SJCRH30 (cell line): ENCODE results near the gene TCF19. TPM values are rescaled to one million over a fixed set of nuclear protein-coding genes. Genes with fewer than 3 reads are reported as not detected.
"Not testable (repeated sequence)": the region's sequence is repeated elsewhere in the genome, so short reads cannot be mapped to it uniquely, and the experiment has no call there.

ENCODE experiments used
- DNase-seq, 2 experiments: peaks; one replicate each; pipeline ENCODE4 v3.0.0-alpha.2; 2015 to 2020
- H3K27ac ChIP-seq: fragments of 250-450 bp; sonication (Bioruptor Pico); 2 replicates; pipeline ENCODE4 v1.5.1; 2020; ENCODE audit warnings: mild to moderate bottlenecking, moderate library complexity
- H3K27me3 ChIP-seq: fragments of 250-450 bp; sonication (Bioruptor Pico); 2 replicates; pipeline ENCODE4 v1.5.1; 2020; ENCODE audit warnings: mild to moderate bottlenecking, moderate library complexity
- H3K36me3 ChIP-seq: fragments of 250-450 bp; sonication (Bioruptor Pico); 2 replicates; pipeline ENCODE4 v1.5.1; 2020; ENCODE audit warnings: mild to moderate bottlenecking, moderate library complexity
- H3K4me1 ChIP-seq: fragments of 250-450 bp; sonication (Bioruptor Pico); 2 replicates; pipeline ENCODE4 v1.5.1; 2020; ENCODE audit warnings: mild to moderate bottlenecking, moderate library complexity
- H3K4me3 ChIP-seq: fragments of 250-450 bp; sonication (Bioruptor Pico); 2 replicates; pipeline ENCODE4 v1.5.1; 2020; ENCODE audit warnings: mild to moderate bottlenecking, moderate library complexity
- H3K9me3 ChIP-seq: fragments of 250-450 bp; sonication (Bioruptor Pico); replicated peaks from 2 replicates; pipeline ENCODE4 v1.5.1; 2020; ENCODE audit warnings: mild to moderate bottlenecking, moderate library complexity
- total RNA-seq: library from RNA; depleted of rRNA; stranded (reverse); fragments of >200 nt; shearing (Covaris generic); gene quantifications from 2 replicates; pipeline ENCODE4 v1.2.3, GENCODE V29; 2014

TCF19 gene
- total RNA-seq, 1 experiment from 2014 or later, result 26.8 TPM

DNA sequence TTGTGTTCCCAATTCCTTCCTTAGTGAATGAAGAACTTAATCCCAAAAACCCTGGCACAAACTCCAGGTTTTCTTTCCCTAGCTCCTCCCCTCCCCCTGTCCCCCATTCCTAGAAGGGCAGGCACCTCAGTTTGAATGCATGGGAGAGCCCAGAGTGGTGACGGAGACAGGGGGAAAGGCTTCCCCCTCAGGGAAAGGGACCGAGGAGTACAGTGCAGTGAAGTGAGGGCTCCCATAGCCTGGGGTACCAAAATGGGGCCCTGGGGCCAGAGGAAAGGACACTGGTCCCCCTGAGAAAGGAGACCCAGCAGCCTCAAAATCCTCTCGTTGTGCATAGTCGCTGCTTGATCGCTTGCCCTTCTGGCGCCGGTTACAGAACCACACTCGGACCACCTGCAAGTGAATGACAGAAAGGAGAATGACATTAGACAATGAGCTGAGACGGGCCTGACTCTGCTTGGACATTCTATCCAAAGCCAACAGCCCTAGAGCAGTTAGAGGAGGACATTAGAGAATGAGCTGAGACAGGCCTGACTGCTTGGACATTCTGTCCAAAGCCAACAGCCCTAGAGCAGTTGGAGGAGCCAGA is 6.2 kb downstream of the TCF19 start:
- not testable (repeated sequence) for H3K27me3 ChIP-seq, H3K4me1 ChIP-seq, DNase-seq, H3K27ac ChIP-seq, H3K4me3 ChIP-seq, H3K9me3 ChIP-seq
- H3K36me3 ChIP-seq, result peaks cover 23% of the 10 kb centered on the region

DNA sequence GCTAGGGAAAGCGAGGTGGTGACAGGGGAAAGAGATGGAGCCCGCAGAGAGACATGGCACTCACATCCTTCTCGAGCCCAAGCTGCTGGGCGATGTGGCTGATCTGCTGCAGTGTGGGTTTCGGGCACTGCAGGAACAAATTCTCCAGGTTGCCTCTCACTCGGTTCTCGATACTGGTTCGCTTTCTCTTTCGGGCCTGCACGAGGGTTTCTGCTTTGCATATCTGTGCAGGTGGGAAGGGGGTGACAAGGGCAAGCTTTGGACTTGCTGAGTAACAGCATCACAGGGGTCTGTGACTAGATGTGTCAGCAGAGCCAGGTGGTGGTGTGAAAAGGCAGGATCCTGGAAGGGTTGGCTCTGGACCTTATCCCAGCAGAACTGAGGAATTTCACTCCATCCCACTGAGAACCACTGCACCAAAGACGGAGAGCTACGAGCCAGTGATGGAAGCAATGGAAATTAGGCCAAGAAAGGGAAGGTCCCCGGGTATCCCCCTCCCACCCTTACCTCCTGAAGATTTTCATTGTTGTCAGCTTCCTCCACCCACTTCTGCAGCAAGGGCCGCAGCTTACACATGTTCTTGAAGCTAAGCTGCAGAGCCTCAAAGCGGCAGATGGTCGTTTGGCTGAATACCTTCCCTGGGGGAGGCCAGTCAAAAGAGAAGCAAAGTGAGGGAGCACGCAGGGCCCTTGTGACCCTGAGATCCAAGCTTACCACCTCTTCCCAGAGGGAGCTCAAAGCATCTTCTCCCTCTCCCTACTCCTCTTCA is 6.9 kb downstream of the TCF19 start:
- H3K27me3 ChIP-seq, DNase-seq, H3K4me1 ChIP-seq, H3K27ac ChIP-seq, H3K9me3 ChIP-seq, H3K4me3 ChIP-seq: not testable (repeated sequence)
- H3K36me3 ChIP-seq, result peaks cover 23% of the 10 kb centered on the region

DNA sequence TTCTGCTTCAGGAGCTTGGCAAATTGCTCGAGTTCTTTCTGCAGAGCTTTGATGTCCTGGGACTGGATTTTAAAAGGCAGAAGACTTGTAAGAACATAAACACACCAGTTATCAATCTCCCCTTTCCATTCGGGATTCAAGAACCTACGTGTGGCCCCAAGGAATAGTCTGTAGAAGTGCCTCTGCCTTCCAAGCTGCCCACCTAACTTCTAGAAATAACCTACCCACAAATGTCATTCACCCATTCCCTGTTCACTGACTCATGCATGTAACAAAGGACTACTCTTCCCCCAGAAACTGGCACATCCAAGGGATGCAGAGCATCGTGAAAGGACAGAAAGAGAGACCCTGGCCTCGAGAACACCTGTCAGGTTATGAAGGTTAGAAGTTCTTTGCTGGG is 7.6 kb downstream of the TCF19 start:
- H3K4me1 ChIP-seq, result no peaks in the 10 kb centered on the region
- no peaks in the 10 kb centered on the region for H3K27me3 ChIP-seq
- no peak for DNase-seq
- H3K36me3 ChIP-seq, result peaks cover 23% of the 10 kb centered on the region
- no peak overlapping the region for H3K4me3 ChIP-seq
- no peak overlapping the region for H3K27ac ChIP-seq
- H3K9me3 ChIP-seq, result no peaks in the 10 kb centered on the region

DNA sequence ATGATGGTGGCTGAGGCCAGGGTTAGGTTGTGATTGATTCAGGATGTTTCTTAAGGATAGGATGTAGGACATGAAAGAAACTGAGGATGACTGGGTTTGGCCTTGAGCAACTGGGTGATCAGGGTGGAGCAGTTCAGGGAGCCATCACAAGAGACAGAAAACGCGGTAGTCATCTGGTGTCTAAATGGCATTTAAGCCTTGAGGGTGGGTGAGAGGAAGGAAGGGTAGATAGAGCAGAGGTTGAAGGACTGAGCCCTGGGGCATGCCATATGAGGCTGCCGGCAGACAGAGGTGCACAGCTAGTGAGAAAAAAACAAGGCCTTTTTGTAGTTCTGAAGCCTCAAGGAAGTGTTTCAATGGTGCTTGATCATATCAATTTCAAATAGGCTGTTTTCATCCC is 10.2 kb downstream of the TCF19 start:
- Histone ChIP-seq H3K4me1 (no peaks in the 10 kb centered on the region), H3K36me3 (peaks cover 5% of the 10 kb centered on the region), H3K4me3 (no peak overlapping the region), H3K27ac (no peak overlapping the region), H3K9me3 (no peaks in the 10 kb centered on the region), H3K27me3 (no peaks in the 10 kb centered on the region)
- DNase-seq, result no peak

DNA sequence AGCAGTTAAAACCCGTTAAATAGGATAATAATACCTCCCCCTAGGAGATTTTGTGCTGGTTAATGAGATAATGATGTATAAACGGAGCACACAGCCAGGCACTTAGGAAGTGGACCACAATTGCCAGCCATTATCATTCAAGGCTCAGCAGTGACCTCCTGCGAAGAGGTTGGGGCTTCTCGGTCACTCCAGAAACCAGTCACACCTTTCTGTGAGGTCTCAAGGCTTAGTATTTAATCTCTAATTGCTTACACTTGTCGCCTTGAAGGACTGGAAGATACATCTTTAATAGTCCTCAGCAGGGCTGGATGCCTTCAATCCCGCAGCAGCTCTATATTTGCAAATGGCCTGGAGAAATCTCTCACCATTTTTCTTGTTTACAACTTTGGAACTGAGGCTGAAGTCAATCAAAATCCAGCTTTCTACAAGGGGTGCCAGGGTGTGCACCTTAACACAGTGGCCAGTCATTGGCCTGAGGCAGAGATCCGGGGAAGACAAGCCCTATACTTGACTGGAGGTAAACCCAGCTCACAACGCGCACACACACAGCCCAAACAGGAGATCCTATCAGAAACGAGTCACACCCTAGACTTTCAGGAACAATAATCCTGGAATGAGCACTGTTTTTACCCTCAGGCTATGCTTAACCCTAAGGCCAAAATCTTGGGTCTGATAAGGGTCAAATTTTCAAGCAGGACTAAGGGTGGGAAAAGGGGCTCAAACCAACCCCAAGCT is 10.9 kb downstream of the TCF19 start:
- Histone ChIP-seq H3K36me3 (peaks cover 3% of the 10 kb centered on the region; the same call in 1 of the 2 replicates), H3K4me3 (no peak overlapping the region), H3K4me1 (no peaks in the 10 kb centered on the region), H3K9me3 (no peaks in the 10 kb centered on the region), H3K27ac (no peak overlapping the region), H3K27me3 (no peaks in the 10 kb centered on the region)
- DNase-seq, result no peak

DNA sequence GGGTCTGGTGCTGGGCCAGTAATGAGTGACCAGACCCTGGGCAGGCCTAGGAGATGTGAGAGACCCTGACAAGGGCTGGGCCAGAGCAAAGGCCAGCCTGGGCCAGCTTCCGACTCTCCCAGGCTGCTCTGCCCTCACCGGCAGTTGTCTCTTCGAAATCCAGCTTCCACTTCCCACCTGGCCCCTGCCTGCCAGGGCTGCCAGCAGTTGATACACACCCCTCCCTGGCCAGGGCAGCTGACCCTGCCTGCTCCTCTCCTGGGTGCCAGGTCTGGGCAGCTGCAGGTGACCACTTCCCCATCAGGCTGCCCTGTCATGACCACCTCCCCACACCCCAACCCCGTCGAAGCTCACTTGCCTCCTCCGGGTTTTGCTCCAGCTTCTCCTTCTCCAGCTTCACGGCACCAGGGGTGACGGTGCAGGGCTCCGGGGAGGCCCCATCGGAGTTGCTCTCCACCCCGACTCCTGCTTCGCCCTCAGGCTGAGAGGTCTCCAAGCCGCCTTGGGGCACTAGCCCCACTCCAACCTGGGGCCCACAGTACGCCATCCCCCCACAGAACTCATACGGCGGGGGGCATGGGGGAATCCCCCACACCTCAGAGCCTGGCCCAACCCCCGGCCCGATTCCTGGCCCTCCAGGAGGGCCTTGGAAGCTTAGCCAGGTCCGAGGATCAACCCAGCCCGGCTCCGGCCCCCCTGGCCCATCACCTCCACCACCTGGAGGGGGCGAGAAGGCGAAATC is 11.6 kb downstream of the TCF19 start:
- DNase-seq, H3K36me3 ChIP-seq, H3K9me3 ChIP-seq, H3K27me3 ChIP-seq, H3K27ac ChIP-seq, H3K4me1 ChIP-seq, H3K4me3 ChIP-seq: not testable (repeated sequence)

DNA sequence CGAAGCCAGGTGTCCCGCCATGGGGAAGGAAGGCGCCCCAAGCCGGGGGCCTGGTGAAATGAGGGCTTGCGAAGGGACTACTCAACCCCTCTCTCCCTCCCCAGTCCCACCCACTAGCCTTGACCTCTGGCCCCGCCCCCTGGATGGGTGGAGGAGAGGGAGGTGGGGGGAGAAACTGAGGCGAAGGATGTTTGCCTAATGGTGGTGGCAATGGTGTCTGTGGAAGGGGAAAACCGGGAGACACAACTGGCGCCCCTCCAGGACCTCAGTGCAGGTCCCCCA is 12.2 kb downstream of the TCF19 start, which contains the start of gene POU5F1:
Gene POU5F1 (minus strand): TSS at position 83 of the 282 bp plus-strand sequence. CDS start 62 bp downstream, at position 21.
- Histone ChIP-seq H3K4me3 (no peak within 1 kb of the TSS), H3K9me3 (no peaks in the 10 kb centered on the region), H3K27ac (no peak within 1 kb of the TSS), H3K36me3 (no peaks in the 10 kb centered on the region), H3K27me3 (no peaks in the 10 kb centered on the region), H3K4me1 (peaks cover 7% of the 10 kb centered on the region)
- no peak for DNase-seq

DNA sequence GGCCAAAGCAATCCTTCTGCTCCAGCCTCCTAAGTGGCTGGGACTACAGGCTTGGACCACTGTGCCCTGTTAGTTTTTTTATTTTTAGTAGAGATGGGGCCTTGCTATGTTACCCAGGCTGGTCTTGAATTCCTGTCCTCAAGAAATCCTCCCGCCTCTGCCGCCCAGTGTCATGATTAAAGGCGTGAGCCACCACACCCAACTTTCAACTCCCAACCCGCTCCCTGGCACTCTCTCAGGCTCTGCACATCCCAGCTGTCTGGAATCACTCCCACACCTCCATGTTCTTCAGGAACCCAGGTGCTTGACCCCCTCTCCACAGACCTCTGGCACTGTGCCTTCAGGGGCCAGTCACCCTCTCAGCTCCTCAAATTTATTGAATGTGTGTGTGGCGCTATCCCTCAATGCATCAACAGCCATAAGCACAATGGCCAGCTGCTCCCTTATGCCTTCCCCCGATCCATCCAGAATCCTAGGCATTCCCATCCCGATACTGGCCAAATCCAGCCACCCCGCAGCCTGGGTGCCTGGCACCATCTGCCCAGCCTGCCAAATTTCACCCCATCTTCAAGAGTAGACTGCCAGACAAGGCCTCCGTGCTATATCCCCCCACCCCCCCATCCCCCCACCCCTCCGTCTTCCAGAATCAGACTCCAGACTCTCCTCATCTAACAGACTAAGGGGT is 12.7 kb downstream of the TCF19 start:
- H3K27ac ChIP-seq, result no peak overlapping the region
- no peaks in the 10 kb centered on the region for H3K27me3 ChIP-seq
- peaks cover 13% of the 10 kb centered on the region for H3K4me1 ChIP-seq
- H3K36me3 ChIP-seq, result no peaks in the 10 kb centered on the region
- H3K4me3 ChIP-seq, result no peak overlapping the region
- no peaks in the 10 kb centered on the region for H3K9me3 ChIP-seq
- no peak for DNase-seq

DNA sequence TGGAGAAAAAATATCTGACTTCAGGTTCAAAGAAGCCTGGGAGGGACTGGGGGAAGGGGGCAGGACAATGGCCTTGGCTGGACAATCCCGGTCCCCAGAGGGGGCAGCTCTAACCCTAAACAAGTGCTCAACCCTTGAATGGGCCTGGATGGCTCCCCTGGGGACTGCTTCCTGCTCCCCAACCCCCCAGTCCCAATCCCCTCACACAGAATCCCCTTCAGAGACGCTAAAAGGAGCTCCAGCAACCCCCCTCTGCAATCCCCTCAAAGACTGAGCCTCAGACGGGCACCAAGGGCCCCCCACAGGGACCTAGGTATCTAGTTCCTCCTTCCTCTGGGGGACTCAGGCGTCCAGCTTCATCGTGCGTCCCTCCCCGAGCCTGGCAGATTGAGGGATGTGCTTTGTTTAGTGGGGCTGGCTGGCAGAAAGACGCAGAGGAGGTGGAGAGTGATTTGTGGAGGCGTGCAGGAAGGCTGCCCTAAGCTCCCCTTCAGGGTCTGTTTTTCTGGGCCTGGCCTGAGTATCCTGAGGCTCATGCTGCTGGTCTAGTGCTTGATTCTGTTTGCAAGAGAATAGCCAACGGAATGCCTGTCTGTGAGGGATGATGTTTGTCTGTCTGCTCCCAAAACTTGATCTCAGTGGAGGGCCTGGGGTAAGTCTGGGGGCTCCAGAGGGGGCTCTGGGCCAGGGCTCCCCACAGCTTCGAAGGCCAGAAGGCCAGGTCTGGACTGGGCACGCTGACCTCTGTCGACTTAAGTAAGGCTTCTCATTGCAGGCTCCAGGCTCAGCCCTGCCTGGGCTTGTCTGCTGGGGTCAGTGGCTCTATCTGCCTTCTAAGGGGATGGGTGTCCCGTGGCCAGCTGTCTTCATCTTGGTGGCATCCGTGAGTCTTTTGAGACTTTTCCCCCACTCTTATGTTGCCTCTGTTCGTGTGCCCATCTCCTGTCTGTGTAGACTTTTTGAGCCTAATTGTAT is 13.8 kb downstream of the TCF19 start:
- Histone ChIP-seq H3K27ac (no peak overlapping the region), H3K27me3 (no peaks in the 10 kb centered on the region), H3K36me3 (no peaks in the 10 kb centered on the region), H3K4me1 (peaks cover 19% of the 10 kb centered on the region), H3K4me3 (no peak overlapping the region), H3K9me3 (no peaks in the 10 kb centered on the region)
- DNase-seq, result no peak

DNA sequence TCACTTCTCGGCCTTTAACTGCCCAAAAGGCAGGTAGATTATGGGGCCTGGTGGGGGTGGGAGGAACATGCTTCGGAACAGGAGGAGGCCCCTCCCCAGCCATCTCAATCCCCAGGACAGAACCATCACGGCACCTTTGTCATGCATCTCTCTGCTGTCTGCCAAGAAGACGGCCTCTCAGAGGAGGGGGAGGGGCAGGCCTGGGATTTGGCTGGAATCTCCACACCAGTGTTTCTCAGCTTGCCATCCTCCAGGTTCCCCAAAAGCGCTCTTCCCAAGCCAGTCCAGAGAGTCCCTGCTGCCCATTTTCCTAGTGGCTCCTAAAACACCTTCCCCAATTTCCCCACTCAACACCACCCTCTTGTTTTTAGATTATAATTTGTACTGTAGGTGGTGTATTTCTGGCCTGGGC is 14.6 kb downstream of the TCF19 start:
- no peak for DNase-seq
- no peak overlapping the region for H3K27ac ChIP-seq
- no peaks in the 10 kb centered on the region for H3K36me3 ChIP-seq
- H3K27me3 ChIP-seq, result no peaks in the 10 kb centered on the region
- no peaks in the 10 kb centered on the region for H3K9me3 ChIP-seq
- no peak overlapping the region for H3K4me3 ChIP-seq
- peaks cover 19% of the 10 kb centered on the region for H3K4me1 ChIP-seq

DNA sequence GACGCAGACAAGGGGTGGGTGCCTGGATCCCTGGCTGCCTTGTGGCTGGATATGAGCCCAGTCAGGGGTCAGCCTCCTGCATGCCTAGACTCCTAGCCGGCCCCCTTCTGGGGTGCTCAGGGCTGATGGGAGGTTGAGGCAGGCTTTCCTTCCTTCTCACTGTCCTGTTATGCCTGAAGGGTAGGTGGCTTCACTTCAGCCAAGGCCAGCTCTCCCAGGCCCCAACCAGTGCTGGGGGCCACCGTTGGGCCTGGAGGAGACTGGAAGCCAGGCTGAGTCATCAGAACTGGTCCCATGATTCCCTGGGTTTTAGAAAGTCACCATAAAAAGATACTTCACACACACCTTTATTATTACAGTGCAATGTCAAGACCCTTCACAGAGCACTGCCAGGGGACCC is 15.0 kb downstream of the TCF19 start:
- no peak overlapping the region for H3K27ac ChIP-seq
- DNase-seq, result no peak
- H3K27me3 ChIP-seq, result no peaks in the 10 kb centered on the region
- H3K36me3 ChIP-seq, result no peaks in the 10 kb centered on the region
- peaks cover 19% of the 10 kb centered on the region for H3K4me1 ChIP-seq
- no peak overlapping the region for H3K4me3 ChIP-seq
- H3K9me3 ChIP-seq, result no peaks in the 10 kb centered on the region

DNA sequence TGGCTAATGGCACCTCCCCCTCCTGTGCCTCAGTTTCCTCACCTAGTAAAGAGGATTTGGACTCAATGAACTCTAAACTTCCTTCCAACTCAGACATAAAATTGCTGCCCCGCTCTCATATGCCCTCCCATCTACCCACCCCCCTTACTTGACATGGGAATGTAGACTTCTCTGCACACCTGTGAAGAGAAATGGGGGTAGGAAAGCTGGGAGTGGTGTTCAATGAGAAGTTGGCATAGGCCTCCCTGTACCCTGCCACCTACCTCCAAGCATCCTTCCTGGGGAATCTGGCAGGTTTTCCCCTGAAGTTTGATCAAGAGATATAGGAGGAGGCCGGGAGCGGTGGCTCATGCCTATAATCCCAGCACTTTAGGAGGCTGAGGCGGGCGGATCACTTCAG is 16.0 kb downstream of the TCF19 start:
- DNase-seq, result no peak
- H3K27me3 ChIP-seq, result no peaks in the 10 kb centered on the region
- no peak overlapping the region for H3K27ac ChIP-seq
- peaks cover 19% of the 10 kb centered on the region for H3K4me1 ChIP-seq
- no peak overlapping the region for H3K4me3 ChIP-seq
- H3K36me3 ChIP-seq, result no peaks in the 10 kb centered on the region
- H3K9me3 ChIP-seq, result no peaks in the 10 kb centered on the region

DNA sequence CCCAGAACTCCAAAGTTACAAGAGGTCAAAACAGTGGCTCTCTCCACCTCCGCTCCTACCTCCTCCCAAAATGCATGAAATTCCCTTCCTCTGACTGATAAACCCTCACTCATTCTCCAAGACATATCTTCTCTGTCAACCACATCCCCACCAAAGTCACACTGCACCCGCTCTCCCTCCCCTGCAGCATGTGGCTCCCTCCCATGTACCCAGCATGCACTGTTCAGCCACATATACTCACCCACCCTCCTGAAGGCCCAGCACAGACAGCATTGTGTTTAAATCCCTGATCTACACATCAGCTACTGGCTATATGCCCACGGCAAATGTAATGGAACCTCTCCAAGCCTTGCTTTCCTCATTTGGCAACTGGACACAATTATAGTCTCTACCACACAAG is 17.6 kb downstream of the TCF19 start:
- H3K9me3 ChIP-seq, result no peaks in the 10 kb centered on the region
- H3K27ac ChIP-seq, result peak overlapping the region; percentile 44; the same call in 1 of the 2 replicates
- H3K4me3 ChIP-seq, result no peak overlapping the region
- DNase-seq, result peak; percentile 86 to 89
- no peaks in the 10 kb centered on the region for H3K27me3 ChIP-seq
- H3K36me3 ChIP-seq, result peaks cover 7% of the 10 kb centered on the region
- H3K4me1 ChIP-seq, result peaks cover 19% of the 10 kb centered on the region
